Suppressor macrophage treated with lipopolysaccharide for 4 hours (primary cell): Measurements from ENCODE around the gene LONRF2.
A peak's percentile ranks its signal among the peaks of the same experiment; 100 is the strongest.
"Not testable (repeated sequence)": the region's sequence is repeated elsewhere in the genome, so short reads cannot be mapped to it uniquely, and the experiment has no call there.

ENCODE experiments used
- DNase-seq: peaks from one replicate; pipeline ENCODE4 v3.0.0-alpha.2; 2020

LONRF2 gene

DNA sequence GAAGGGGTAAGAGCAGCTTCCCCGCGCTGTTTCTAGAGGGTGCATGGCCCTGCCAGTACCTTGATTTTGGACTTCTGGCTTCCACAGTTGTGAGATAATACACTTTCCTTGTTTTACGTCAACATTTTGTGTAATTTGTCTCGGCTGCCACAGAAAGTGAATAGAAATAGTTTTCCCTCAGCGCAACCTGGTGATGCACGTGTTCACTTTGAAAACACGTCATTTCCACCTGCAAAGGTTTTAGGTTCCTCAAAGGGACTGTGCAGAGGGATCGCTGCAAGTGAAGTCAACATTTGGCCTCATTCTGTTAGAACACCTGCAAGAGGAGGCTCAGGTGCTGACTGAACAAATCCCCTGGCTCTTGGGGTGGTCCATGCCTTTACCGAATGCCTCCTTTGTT, 71.7 kb downstream of the LONRF2 start:
- no peak for DNase-seq

- no peak for DNase-seq
Measured at GRCh38 chr2:100248971-100249370, 73.3 kb downstream of the LONRF2 start.

DNA sequence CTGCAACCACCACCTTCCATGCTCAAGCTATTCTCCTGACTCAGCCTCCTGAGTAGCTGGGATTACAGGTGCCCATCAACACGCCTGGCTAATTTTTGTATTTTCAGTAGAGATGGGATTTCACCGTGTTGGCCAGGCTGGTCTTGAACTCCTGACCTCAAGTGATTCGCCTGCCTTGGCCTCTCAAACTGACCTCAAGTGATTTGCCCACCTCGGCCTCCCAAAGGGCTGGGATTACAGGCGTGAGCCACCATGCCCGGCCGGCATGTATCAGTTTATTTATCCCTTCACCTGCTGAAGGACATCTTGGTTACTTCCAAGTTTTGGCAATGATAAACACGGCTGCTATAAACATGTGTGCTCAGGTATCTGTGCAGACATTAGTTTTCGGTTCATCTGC, 73.7 kb downstream of the LONRF2 start:
- not testable (repeated sequence) for DNase-seq

DNA sequence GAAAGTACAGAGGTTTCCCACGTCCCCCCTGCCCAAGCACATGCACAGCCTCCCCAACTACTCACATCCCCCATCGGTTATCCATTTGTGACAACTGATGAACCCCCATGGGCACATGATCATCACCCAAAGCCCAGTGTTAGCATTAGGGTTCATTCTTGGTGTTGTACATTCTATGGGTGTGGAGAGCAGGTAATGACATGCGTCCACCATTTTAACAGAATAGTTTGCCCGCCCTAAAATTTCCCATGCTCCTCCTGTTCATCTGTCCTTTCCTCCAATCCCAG, 74.3 kb downstream of the LONRF2 start:
- no peak for DNase-seq

DNA sequence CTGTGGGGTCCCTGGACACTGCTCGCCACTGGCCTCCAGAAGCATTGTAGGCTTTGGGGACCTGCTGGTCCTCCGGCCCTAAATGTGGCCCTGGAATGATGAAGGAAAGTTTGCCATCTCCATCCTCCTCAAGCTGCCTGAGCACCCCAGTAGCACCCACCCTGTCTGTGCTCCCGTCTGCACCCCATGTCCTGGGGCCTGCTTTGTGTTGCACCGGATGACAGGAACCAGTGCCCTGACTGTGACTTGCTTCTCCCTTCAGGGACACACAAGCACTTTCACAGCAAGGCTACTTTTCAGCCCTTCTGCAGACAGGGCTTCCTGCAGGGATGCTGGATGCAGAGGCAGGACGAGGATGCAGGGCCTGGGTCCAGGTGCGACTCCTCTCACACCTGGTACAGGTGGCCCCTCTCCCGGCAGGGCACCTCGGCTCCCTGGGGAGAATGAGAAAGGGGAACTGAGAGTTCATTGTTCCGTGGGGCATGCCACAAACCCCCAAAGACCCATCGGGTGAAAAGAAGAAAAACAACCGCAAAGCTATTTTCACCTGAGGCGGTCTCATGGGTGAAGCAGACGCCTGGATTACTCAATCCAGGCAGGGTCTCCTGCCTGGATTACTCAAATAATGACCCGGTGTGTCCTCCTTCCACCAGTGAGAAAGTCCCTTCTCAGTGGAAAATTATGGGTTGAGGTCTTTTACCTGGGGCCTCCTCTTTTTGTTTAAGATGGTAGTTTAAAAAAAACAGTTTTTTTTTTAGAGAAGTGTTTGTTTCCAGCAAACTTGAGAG, 74.9 kb downstream of the LONRF2 start:
- no peak for DNase-seq

GRCh38 chr2:100246163-100247145, 75.8 kb downstream of the LONRF2 start:
- DNase-seq: peak; percentile 77

DNA sequence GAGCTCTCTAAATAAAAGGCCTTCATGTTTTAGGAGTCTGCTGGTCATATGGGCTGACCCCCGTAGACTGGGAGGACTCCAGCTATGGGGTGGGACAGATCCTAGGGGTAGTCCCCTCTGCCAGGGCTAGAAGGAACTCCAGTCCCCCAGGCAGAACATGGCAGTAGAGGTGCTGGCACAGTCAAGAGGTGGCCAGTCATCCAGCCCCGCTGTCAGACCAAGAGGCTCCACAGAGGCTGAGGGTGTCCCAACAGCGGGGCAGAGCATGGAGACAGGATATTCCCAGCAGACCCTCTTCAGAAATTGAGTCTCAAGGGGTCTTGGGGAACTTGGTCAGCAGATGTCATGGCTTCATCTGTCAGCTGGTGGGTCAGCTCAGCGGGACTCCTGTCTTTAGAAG, 76.6 kb downstream of the LONRF2 start:
- no peak for DNase-seq

GRCh38 chr2:100244881-100245605, 77.3 kb downstream of the LONRF2 start:
- peak; percentile 57 for DNase-seq

DNA sequence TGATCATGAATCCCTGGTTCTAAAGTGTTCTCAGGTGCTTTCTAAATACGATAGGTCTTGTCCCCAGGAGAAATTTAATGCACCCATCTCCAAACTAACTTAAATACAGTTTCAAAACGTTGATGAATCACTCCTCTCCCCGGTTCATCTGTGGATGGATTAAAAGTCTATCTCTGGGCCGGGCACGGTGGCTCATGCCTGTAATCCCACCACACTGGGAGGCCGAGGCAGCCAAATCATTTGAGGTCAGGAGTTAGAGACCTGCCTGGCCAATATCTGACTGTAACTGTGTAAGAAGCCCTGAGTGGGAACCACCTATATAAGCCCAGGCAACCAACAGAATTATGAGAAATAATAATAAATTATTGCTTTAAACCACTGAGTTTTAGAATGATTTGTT, 78.7 kb downstream of the LONRF2 start:
- no peak for DNase-seq

DNA sequence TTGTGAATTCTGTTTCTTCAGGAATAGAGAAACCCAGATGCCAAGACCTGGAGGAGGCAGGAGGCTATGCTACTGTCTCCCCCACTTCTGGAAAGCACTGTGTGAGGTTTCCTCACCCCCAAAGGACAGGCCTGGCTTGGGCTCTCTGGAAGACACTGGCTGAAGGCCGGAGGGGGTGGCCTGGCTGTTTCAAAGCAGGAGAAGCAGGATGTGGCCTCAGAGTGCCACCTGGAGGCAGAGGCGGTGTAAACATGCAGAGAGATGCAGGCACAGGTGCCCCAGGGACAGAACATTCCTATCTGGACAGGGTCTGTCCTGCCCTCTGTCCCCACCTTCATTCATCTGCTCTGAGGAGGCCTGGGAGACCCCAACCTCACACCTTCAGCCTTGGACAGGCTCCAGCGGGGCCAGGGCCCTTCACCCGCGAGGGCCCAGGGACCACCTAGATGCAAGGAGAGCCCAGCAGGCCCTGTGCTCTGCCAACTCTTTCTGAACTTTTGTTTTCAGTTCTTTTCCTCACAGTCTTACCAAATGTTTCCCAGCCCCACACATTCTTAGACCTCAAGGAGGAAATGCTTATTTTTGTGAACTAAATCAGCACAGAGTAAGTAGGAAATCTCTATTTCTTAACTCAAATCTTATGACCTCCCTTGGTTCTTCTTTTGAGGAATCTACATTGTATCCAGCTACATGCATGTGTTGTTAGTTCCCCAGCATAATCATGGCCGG, 79.2 kb downstream of the LONRF2 start:
- DNase-seq: peak; percentile 58

GRCh38 chr2:100242476-100242875, 79.8 kb downstream of the LONRF2 start:
- DNase-seq: no peak

GRCh38 chr2:100241236-100241635, 81.1 kb downstream of the LONRF2 start:
- no peak for DNase-seq

DNA sequence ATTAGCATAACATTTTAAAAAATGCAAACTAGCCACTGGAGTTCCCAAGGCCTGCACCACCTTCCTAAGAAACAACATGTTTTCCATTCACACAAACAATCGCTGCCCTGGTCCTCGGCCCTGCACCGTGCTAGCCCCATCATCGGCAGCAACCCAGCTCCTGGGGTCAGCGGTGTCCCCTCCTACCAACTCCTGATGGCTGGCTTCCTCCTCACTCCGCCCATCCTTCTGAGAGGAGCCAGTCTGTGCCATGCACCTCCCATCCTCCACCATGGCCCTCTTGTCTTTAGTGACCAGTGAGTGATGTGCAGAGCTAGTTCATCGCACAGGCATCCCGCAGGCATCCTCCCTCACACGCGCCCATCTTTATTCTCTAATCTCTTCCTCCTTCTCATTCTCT, 81.9 kb downstream of the LONRF2 start:
- DNase-seq: no peak

DNA sequence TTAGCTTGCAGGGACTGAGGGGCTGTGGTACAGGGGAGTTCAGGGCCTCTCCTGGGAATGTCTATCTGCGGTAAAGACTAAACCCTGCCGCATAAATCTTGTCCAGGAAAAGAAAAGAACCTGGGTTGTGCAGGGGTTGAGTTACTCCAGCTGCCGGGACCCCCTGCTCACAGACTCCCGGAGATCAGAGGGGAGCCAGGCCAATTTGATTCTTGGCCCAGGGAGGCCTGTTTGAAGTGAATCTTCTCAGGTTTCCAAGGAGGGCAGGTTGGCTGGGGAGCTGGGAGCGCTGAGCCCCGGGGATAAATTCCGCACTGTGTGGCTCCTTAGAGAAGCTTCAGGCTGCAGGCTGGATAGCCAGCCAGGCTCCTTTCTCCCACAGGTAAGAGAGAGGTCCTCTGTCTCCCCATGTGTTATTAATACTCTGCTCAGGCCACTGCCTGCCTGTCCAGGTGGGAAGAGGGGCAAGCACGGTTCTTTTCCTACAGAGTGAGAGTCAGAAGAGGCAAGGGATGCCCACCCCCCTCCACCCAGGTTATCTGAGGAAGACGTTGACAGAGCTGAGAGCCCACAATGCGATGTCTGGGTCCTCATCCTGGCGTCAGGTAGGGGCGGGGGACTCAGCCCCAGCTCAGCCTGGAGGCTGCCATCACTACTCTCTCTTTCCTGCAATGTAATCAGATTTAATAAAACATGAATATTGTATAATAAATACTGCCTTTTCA, 82.7 kb downstream of the LONRF2 start:
- DNase-seq: no peak

DNA sequence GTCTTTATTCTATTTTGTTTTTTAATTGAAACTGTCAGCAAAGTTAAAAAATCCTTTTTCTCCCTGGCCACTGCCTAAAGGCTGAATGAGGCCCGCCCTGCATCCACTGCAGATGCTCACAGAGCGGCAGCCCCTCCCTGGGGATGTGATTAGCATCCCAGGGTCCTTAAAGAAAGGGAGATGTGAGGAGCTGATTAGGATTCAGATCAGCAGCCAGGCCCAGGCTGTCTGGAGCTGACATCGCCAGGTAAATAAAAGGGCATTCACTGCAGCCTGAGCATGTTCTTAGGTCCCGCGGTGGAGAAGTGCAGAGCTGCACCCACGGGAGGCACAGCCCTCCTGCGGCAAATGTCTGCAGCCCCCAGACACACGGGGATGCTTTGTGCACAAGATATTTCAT, 83.8 kb downstream of the LONRF2 start:
- DNase-seq: no peak

DNA sequence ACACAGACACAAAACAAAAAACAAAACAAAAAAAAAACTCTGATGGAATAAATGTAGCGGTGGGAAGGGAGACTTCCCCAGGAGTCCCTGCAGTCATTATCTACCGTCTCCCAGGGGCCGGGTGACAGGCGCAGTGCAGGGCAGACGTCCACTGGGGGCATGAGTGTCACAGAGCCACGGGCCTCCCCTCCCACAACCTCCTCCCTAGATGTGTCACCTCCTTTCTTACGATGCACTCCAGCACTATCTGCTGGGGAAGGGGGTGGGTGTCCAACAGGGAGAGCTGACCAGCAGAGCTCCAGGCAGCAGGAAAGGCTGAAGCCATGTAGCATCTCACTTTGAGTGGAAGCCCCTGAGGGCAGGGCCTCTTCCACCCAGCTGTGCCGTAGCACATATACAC, 84.5 kb downstream of the LONRF2 start:
- DNase-seq: no peak

GRCh38 chr2:100237163-100237562, 85.1 kb downstream of the LONRF2 start:
- no peak for DNase-seq

GRCh38 chr2:100236166-100236565, 86.1 kb downstream of the LONRF2 start:
- DNase-seq: no peak

GRCh38 chr2:100235581-100235980, 86.7 kb downstream of the LONRF2 start:
- DNase-seq: no peak

- no peak for DNase-seq
Measured at GRCh38 chr2:100235098-100235497, 87.2 kb downstream of the LONRF2 start.

GRCh38 chr2:100234141-100234540, 88.2 kb downstream of the LONRF2 start:
- no peak for DNase-seq

DNA sequence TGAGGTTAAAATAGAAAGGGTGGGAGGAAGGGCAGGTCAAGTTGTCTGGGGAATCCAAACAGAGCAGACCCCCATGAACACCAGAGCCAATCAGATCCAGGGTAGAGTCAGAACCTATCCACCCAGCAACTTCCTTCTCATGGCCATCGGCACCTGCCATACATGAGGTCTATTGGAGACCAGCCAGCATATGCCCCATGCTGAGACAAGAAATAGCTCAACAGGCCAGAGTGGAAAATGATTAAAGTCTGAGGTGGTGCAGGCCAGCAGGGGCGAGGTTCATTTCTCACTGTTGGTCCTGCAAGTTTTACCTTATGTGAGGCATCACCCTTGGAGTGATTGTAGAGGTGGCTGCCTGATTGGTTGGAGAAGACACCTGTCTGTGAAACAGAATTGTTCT, 89.2 kb downstream of the LONRF2 start:
- no peak for DNase-seq
